GM12873 (cell line): ENCODE results near the gene GRK5.

Experiments used
- CTCF ChIP-seq: IDR thresholded peaks from 2 replicates; pipeline ENCODE4 v1.5.1; 2012; ENCODE audit warnings: low read depth, mild to moderate bottlenecking, moderate library complexity, low read length, control low read depth; ENCODE audit not compliant: insufficient read depth; ENCODE audit errors: missing control alignments

Gene GRK5

DNA sequence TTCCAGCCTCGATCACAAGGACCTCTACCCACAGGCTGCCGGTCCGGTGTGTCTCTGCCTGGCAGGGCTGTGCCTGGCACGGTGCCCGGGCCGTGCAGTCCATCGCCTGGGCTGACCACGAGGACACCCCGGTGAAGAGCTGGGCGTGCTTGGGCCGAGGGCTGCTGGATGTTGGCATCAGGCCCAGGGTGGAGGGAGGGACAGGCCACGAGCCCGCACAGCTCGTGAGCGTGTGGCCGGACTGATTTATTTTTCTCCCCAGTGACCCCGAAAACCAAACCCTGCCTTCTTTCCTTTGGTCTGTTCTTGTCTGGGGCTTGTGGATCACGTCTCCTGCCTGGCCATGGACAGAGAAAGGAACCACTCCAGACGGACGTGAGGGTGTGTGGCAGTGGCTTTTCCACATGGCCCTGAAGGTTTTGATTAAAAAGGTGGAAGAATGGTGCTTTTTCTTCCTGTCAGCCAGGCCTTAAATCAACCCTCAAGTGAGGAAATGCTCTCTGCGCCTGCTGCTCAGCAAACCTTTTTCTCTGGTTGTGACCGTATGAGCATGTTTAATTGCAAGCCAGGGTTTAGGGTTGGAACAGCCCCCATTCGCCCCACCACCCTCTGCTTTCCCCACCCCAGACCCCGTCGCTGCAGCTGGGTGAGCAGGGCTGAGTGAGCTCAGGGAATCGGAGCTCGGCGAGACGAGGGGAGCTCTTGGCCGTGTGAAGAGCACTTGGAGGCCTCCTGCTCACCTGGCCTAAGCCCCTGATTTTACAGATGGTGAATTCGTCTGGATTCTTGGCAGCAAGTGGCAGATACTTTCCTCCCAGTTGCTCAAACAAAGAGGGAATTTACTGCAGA is 205.1 kb downstream of the GRK5 start:
- TF ChIP-seq CTCF: no peak

DNA sequence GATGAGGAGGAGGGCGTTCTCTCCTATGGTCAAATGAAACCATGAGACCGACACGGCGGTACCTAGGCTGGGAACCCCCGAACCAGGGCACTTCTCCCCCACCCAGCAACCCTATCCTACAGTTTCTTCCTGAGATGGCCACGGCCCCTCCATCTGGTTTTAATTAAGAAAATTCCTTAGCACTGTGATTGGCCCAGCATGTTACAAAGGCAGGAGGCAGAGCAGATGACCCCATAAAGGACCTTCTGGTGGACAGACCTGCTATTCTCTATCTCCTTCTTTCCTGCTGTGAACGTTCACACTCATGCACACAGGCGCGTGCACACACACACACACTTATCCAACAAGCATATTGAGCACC is 205.7 kb downstream of the GRK5 start:
- TF ChIP-seq CTCF: no peak

DNA sequence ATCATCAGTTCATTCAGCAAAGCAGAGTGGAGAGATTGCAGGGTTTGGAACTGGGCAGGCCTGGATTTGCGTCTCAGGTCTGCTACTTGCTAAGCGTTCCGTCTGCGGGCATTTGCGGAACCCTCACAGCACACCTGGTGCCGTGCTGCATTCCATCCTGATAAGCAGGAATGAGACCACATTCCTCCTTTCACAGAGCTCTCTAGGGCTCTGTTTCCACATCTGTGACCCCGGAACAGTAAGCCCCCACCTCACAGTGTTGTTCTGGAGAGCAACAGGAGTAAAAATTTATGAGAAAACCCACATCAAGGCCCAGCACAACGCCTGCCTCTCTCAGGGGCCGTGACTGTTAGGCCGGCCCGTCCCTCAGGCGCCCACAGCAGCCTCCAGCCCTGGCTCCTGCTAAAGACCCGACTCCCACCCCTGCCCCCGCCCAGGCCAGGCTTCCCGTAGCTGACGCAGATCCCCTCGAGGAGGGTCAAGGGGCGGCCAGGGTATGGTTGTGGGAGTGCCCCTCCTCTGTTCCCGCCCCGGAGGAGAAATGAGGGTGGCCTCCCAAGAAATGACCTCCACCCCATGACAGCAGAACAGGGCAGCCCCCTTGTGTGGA is 206.2 kb downstream of the GRK5 start:
- no peak for TF ChIP-seq CTCF

- TF ChIP-seq CTCF: no peak
Observed at GRCh38 chr10:119414081-119414611, 206.8 kb downstream of the GRK5 start.

DNA sequence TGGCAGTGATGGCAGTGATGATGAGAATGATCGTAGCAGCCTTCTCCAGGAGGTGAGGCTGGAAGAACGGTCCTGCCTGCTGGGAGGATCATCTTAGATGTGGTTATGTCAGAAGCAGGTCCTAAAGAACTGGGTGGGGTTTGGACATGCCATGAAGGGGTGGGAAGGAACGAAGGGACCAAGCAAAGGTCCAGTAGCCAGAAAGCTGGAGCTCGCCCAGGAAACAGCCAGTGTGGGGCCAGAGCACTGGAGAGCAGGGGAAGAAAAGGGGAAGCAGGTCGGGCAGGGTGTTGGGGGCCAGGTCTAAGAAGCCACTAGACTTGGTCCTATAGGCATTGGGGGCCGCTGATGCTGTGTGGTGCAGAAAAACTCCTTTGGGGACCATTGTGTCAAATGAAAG is 207.8 kb downstream of the GRK5 start:
- TF ChIP-seq CTCF: no peak

DNA sequence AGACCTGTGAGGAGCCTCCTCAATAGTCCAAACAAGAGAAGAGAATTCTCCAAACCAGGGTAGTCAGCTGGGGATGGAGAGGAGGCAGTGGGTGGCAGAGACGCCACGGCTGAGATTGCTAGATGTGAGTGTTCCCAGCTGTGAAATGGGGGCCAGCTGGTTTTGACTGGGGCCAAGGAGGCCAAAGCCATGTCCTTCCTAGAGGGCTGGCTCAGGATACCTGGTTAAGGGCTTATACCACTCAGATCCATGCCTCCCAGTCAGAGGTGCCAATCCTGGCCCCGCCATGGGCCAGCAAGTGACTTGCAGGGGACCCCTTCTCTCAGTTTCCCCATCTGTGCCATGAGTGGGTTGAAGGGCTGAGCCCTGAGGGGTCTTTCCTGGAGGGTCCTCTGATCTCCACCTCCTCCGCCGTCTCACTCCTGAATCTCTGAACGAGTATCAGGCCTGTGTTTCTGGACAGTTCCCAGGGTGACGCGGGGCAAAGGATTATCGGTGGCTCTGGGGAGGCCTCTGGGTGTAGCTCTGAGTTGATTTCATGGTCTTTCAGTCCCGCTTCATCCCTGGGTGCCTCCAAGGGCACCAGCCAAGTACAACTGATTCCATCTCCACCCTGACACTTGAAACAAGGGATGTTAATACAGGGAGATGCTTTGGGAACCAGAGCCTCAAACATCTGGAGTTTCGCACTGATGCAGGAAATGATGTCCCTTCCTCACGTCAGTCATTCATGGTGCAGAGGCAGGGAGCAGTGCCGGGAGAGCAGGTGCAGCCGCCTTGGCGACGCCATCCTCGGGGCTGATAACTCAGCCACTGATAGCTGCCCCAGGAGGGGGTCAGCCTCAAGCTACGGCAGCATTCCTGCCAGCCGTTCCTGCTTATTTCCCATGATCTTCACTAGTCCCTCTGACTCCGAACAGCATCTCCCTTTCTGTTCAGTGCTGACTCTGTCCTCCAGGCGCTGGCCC is 208.4 kb downstream of the GRK5 start:
- TF ChIP-seq CTCF: no peak
